NCI-H526 (cell line): ENCODE data around the gene COL26A1.
A peak's percentile ranks its signal among the peaks of the same experiment; 100 is the strongest.
"Not testable (repeated sequence)": the region's sequence is repeated elsewhere in the genome, so short reads cannot be mapped to it uniquely, and the experiment has no call there.

Experiments used
- DNase-seq, 2 experiments: peaks; one replicate each; lab custom pipeline; 2025; lab: John Stamatoyannopoulos, UW

COL26A1 gene

DNA sequence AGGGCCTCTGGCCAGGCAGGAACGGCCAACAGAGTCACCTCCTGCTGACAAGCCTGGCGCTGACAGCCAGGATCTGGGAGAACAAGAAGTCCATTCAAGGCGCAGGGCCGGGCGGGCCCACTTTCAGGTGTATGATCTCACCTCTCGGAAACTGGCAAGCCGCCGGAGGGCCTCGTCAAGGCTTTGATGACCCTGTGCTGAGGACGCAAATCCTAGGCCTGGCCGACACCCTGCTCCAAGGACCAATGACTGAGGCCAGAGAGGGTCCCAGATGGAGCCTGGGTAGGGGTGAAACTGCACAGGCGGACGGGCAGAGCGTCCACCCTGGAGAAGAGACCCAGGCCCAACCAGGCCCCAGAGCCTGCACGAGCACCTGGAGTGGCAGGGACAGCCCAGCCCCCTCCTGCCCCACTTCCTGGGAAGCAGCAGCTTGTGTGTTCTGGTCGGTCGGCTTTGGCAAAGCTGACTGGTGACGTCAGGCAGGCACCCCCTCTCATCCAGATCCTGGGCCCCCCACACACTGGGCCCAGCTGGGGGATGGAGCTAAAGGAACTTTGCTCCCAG lies 235.8 kb downstream of the COL26A1 start:
- no peak for DNase-seq

DNA sequence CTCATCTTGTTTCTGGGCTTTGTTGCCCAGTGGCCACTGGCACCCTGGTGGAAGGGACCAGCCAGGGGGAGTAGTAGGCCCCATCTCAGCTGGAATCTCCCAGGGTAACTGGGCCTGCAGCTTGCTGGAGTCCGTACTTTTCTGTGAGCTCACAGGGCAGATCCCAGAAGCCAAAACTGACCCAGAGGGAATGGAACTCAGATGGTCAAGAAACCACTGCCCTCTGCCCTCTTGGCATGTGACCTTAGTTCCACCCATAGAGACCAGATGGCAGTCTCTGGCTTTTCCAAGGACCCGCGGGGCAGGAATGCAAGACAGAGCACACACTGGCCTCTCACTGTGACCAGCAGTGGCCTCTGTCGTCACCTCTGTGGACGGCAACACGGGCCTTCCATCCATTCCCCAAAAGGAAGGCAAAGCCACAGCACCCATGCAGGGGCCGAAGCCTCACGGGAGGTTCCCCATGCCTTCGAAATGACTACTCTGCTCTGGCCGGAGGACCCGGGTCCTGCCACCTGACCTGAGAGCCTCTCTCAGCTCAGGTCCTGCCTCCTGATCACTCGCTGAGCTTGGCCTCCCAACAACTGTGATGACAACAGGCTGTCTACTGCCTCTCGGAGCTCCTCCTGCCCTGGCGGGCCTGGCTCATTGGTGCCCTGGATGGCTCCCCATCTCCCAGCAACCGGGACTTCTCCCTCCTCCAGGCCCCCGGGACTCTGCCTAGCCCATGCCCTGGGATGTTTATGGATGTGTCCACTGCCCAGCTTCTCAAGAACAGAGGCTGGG lies 236.5 kb downstream of the COL26A1 start:
- no peak for DNase-seq

DNA sequence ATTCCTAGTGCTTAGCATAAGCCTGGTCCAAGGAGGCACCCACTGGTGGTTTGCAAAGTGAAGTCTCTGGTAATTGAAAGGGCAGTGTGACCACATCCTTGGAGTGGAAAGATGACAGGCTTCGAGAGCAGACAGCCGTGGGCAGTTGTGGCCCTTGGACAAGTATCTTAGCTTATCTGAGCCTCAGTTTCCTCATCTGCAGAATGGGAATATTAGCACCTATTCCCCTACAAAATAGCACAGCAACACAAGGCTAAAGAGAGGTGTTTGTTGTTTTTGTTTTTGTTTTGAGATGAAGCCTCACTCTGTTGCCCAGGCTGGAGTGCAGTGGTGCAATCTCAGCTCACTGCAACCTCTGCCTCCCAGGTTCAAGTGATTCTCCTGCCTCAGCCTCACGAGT lies 237.1 kb downstream of the COL26A1 start:
- no peak for DNase-seq

DNA sequence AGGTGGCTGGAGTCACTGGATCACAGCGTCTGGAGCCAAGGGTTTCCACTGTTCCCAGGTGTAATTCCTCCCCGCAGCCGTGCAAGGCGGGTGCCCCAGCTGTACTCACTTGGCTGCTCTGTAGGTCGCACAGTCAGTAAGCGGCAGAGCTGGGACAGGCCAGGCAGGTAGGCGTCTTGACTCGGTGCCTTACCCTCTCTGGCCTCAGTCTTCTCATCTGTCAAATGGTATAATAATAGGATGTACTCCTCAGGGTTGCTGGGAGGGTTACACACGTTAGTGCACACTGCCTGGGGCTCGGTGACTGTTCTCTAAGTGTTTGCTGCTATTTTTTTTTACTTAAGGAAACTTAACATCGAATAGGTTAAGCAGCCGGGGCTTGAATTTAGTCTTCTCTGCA lies 239.4 kb downstream of the COL26A1 start:
- DNase-seq = no peak

DNA sequence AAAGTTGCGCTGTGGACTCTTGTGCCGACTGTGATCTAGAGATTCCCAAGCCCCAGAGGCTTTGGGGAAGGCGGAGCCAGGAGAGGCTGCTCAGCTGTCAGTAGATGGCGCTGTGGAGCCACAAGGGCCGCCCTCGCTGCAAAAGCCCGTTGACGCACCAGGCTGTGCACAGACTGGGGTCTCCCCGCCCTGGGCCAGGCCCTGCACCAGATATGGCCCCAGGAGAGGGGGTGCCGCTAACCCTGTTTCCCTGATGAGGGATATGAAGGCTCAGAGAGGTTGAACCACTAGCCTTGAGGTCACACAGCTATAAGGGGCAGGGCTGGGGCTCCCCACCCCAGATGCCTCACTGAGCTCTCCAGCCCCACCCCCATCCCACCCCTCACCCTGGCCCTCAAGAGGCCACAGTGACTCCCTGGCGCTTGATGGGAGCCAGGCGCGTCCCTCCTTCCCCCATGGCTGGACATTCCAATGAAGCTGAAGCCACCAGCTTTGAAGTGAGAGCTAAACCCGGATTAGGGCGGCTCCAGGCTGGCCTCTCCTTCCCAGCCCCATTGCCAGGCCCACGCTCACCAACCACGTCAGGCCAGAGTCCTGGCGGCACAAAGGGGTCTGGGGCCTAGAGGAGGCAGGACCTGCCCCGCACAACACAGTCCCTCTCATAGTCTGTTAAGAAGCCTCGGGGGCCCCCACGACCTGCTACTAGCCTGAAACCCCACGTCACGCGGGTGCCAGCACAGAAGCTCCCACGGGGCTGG lies 240.0 kb downstream of the COL26A1 start:
- DNase-seq = peak; percentile 59 to 87

DNA sequence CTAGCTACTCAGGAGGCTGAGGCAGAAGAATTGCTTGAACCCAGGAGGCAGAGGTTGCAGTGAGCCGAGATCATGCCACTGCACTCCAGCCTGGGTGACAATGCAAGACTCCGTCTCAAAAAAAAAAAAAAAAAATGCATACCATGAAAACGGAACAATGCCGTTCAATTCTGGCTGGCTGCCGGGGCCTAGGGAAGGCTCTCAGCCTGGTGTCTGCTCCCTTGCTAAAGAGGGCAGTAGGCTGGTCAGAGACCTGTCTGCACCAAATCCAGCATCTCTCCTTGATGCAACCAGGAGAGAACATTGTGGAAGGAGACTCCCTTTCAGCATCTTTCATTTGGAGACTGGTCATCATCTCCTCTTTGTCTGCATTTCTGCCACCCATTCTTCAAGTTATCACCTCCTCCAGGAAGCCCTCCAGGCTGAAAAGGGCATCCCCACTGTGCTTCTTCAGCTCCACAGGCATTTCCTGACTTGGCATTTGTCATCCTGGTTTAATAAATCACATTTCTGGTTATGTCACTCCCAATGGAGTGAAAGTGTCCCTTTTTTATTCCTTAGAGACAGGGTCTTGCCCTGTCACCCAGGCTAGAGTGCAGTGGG lies 241.8 kb downstream of the COL26A1 start:
- DNase-seq = no peak

DNA sequence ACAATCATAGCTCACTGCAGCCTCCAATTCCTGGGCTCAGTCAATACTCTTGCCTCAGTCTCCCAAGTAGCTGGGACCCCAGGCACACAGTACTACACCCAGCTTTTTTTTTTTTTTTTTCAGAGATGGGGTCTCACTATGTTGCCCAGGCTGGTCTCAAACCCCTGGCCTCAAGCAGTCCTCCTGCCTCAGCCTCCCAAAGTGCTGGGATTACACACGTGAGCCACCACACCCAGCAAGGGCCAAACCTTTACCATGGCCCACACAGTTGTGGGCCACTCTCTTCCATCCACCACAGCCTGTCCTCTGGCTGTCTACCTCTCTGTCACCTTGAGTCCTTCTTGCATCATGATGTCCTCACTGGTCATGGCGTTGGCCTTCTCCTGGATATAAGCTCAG lies 242.3 kb downstream of the COL26A1 start:
- not testable (repeated sequence) for DNase-seq

DNA sequence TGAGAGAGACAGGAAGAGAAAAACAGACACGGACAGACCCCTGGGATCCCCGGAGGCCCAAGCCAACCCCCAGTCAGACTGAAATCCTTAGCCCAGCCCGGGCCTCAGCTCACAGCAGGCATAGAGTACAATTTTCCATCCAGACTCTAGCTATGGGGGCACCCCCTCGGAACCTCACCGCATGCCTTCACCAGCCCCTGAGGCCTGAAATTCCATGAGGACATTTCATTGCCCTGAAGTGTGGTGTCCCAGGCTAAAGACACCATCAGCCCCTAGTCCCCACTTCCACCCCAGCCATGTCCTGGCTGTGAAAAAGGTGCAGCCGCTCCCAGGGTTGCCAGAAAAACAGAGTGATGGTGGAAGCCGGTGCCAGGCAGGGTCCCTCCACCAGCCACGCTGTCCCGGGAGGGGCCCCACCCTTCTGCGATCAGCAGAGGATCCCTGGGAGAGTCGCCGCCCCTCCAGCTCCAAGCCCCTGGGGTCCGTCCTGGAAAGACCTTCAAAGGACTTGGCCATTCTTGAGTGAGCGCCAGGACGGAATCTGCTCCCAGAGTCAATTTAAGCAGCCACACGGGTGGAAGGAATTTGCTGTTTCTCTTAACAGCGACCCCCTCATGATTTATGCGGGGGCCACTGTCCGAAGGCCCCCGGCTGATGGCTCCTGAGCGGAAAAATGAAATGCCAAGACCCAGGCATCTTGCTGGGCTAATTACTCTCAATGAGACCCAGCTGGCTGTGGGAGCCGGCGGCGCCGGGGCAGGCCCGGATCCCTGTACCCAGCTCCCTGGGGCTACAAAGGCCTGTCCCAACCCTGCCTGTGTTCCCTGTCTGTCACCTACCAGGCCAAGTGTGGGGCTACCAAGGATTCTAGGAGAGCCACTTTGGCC lies 243.2 kb downstream of the COL26A1 start:
- no peak for DNase-seq

DNA sequence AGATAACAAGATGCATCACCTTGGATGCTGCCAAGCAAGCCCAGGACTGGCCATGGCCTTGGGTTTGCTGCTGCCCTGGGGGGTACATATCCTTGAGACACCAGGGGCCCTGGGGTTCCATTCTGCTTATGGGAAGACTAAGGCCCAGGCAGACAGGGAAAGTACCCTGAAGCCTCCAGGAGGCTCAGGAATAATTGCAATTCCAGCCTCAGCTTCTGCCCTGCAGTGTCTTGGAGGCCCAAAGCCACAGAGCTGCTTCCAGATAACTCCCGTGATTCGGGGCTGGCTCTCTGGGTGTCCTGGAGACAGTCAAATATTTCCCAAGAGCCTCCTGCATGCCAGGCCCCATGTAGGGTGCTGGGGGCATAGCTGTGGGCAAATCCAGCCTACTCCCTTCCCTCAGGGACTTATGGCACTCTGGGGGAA lies 243.8 kb downstream of the COL26A1 start:
- no peak for DNase-seq
